NCI-H460 (cell line): ENCODE data around the gene TBCCD1. TPM values are rescaled to one million over a fixed set of nuclear protein-coding genes. Genes with fewer than 3 reads are reported as not detected.

Experiments used
- DNase-seq: peaks from one replicate; pipeline ENCODE4 v3.0.0-alpha.2; 2016; ENCODE audit warnings: low read depth; ENCODE audit errors: extremely low read depth
- total RNA-seq: library from RNA; depleted of rRNA; stranded (reverse); fragments of >200 nt; shearing (Covaris generic); gene quantifications from 2 replicates; pipeline ENCODE4 v1.2.3, GENCODE V29; 2014

The TBCCD1 gene
- total RNA-seq, 1 experiment from 2014 or later = 13.3 TPM

GRCh38 chr3:186523022-186523421, 44.1 kb downstream of the TBCCD1 start:
- no peak for DNase-seq

- DNase-seq = no peak
Measured at GRCh38 chr3:186520957-186521842, 45.9 kb downstream of the TBCCD1 start.

- no peak for DNase-seq
Measured at GRCh38 chr3:186520431-186520830, 46.7 kb downstream of the TBCCD1 start.

- DNase-seq = no peak
Measured at GRCh38 chr3:186519021-186519658, 48.0 kb downstream of the TBCCD1 start.

GRCh38 chr3:186517218-186517617, 49.9 kb downstream of the TBCCD1 start:
- no peak for DNase-seq

- no peak for DNase-seq
Measured at GRCh38 chr3:186516646-186517045, 50.5 kb downstream of the TBCCD1 start.

GRCh38 chr3:186515125-186515524, 52.0 kb downstream of the TBCCD1 start:
- no peak for DNase-seq

- DNase-seq = peak; percentile 2
Measured at GRCh38 chr3:186514296-186515002, 52.7 kb downstream of the TBCCD1 start.

GRCh38 chr3:186513386-186513785, 53.8 kb downstream of the TBCCD1 start:
- DNase-seq = no peak

- DNase-seq = no peak
Measured at GRCh38 chr3:186512570-186513302, 54.4 kb downstream of the TBCCD1 start.

GRCh38 chr3:186511702-186512101, 55.4 kb downstream of the TBCCD1 start:
- DNase-seq = no peak

- no peak for DNase-seq
Measured at GRCh38 chr3:186511245-186511644, 55.9 kb downstream of the TBCCD1 start.

- no peak for DNase-seq
Measured at GRCh38 chr3:186510374-186511079, 56.6 kb downstream of the TBCCD1 start.

- no peak for DNase-seq
Measured at GRCh38 chr3:186509423-186509822, 57.7 kb downstream of the TBCCD1 start.

- no peak for DNase-seq
Measured at GRCh38 chr3:186506857-186507256, 60.3 kb downstream of the TBCCD1 start.

GRCh38 chr3:186506191-186506739, 60.9 kb downstream of the TBCCD1 start:
- DNase-seq = no peak

- no peak for DNase-seq
Measured at GRCh38 chr3:186502966-186503712, 64.0 kb downstream of the TBCCD1 start.

GRCh38 chr3:186502138-186502948, 64.8 kb downstream of the TBCCD1 start:
- DNase-seq = no peak
